NCI-H748 (cell line): ENCODE measurements around the gene LPIN2.
"Not testable (repeated sequence)": the region's sequence is repeated elsewhere in the genome, so short reads cannot be mapped to it uniquely, and the experiment has no call there.

Source experiments
- DNase-seq: peaks from one replicate; lab custom pipeline; 2025; ENCODE audit not compliant: unreplicated experiment; lab: John Stamatoyannopoulos, UW

LPIN2 gene

GRCh38 chr18:3012136-3013023 lies 564 bp downstream of the LPIN2 start:
- DNase-seq: peak; percentile 79

DNA sequence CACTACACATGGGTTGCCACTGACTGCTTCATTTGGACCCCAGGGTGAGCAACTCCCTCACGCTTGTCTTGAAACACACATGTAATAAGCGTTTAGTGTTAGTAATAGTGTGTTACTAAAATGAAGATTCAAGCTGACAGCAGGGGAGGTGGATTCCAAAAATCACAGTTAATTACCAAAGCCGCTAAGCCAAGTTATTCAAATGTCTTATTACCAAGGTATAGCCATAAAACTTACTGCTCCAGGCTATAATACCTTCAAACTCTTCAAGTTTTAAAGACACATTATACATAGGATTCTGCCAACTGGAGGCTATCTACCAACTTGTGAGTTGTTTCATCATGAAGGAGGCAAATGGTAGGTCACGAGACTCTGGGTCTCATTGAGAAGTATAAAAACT lies 2.9 kb downstream of the LPIN2 start:
- no peak for DNase-seq

- DNase-seq: no peak
Observed at GRCh38 chr18:3008541-3008940, 4.4 kb downstream of the LPIN2 start.

DNA sequence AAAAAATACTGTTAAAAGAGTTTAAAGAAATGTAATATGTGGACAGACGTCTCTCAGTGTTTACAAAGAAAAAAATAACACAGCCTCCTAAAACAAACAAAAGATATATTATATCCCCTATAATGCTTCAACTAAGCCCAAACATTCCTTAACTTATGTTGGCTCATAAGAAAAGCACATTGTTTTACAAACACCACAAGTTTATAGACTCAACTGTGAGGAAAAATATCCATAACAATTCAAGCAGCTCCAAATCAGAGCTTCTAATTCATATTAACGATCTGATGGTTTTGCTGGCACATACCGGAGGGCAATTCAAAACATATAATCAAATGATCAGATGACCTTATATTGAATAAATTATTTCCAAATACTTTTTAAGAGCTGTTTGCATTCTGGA lies 5.5 kb downstream of the LPIN2 start:
- DNase-seq: no peak

- DNase-seq: no peak
Observed at GRCh38 chr18:3005462-3005861, 7.5 kb downstream of the LPIN2 start.

DNA sequence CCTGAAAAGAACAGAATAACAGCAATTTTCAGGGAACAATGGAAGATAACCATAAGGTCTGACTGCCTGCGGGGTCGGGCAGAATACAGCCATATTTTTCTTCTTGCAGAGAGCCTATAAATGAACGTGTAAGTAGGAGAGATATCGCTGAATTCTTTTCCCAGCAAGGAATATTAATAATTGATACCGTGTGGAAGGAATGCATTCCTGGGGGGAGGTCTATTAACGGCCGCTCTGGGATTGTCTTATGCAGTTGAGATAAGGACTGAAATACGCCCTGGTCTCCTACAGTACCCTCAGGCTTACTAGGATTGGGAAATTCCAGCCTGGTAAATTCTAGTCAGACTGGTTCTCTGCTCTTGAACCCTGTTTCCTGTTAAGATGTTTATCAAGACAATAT lies 9.2 kb downstream of the LPIN2 start:
- not testable (repeated sequence) for DNase-seq

DNA sequence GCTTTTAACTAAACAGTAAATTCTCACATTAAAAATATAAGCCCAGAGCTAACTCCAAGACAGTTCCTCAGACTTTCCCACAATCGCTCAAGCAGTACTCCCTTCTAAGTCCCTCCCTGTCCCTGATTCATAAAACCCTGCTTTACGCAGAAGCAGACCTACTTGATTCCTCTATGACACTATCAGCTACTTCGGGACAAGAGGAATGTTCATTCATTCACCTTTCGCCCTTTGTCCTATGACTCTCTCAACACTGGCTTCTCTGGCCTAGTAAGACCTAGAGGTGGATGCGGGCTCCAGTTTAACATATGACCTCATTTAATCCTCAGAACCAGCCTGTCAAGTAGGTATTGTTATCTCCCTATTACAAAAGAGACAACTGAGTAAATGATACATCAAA lies 10.2 kb downstream of the LPIN2 start:
- no peak for DNase-seq

DNA sequence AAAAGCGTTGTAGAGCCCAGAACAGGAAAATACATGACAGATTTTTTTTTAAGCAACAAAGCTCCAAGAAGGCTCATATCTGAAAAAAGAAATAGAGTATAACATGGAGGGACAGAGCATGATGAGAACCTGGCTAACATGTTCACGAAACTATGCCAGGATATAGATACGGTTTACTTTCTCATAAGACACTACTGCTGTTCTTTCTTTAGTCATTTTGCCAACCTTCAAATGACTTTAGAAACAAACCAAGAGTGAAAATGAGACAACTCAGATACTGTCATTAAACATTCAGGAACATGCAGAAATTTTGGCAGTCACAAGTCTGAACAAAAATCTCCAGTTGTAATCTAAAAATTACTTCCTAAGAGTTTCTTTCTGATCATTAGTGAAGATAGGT lies 14.3 kb downstream of the LPIN2 start:
- DNase-seq: no peak

DNA sequence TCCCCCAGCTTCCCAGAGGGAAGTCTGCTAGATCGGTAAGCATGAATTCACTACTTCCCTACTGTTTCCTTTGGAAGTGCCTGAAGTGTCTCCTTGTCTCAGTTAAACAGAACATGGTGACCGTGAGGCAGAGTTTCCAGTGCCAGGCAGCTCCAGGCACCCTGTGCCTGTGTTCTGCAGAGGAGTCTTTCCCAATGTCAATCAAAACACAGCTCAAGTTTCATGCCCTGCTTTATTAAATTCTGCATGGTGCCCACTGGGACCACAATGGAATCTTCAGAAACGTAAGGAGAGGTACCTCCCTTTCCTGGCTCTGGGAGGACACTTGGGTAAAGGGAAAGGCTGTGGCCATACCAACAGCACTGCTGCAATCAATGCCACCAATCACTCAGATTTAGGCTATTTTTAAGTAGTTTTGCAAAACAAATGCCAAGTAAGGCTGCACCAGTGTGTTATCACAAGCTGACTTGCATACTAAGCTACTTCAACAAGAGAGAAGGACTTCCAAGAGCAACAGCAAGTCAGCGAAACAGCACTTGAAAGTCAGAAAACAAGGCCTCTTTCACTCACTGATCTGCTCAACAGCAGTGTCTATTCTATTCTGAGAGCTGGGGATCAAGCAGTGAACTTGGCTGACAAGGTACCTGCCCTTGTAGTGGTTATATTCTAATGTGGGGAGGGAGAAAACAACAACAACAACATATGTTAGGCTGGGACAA lies 14.9 kb downstream of the LPIN2 start:
- no peak for DNase-seq

- DNase-seq: no peak
Observed at GRCh38 chr18:2997429-2997828, 15.5 kb downstream of the LPIN2 start.

- no peak for DNase-seq
Observed at GRCh38 chr18:2994603-2995432, 18.1 kb downstream of the LPIN2 start.

DNA sequence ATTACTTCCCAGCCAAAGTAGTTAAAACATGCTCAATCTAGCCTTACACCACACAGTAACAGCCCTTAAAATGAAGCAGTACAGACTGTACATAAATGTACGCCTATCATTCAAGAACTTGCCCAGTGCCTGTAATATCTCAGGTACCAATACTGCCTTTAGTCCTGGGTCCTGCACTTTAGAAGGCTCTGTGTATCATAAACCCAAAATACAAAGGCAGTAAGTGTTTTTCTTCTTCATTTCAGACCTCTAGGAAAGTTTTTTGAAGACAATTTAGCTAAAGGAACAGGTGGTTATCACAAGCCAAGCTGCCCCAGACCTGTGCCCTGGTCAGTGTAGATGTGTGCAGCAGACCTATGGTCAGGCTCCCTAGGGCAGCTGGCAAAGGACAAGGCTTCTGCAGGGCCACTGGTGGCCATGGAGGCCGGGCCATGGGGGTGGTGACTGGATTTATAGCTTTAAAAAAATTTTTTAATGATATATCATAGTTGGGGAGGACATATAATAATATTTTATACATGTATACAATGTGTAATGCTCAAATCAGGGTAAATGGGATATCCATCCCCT lies 18.8 kb downstream of the LPIN2 start:
- no peak for DNase-seq

DNA sequence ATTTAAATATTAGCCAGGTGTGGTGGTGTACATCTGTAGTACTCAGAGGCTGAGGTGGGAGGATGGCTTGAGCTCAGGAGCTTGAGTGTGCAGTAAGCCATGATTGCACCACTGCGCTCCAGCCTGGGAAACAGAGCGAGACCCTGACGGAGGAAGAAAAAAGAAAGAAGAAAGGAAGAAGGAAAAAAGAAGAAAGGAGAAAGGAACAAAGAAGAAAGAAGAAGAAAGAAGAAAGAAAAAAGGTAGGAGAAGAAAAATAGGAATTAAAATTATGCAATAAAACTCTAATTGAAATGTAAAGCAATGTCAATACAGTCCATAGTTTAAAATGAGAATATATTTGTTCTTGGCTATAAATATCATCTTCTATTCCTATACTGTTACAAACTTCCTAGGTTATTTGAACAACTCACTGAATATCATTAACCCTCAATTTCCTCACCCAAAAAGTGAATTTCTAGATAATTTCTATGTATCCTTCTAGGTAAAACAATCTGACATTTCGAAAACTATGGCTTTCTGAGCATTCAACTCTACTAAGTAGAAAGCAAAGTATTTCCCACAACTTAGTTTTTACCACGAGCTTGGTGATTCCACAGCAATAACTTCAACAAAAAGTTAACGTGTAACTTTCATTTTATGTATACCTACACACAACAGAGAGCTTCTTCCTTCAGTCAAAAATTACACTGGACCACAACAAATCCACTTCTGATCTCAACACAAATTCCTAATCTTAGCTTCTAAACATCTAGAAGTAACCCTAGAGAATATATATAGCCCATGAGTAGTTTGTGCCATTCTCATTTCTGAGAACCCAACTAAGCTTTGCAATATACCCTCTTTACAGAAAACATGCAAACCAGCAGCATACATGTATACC lies 19.7 kb downstream of the LPIN2 start:
- DNase-seq: no peak

DNA sequence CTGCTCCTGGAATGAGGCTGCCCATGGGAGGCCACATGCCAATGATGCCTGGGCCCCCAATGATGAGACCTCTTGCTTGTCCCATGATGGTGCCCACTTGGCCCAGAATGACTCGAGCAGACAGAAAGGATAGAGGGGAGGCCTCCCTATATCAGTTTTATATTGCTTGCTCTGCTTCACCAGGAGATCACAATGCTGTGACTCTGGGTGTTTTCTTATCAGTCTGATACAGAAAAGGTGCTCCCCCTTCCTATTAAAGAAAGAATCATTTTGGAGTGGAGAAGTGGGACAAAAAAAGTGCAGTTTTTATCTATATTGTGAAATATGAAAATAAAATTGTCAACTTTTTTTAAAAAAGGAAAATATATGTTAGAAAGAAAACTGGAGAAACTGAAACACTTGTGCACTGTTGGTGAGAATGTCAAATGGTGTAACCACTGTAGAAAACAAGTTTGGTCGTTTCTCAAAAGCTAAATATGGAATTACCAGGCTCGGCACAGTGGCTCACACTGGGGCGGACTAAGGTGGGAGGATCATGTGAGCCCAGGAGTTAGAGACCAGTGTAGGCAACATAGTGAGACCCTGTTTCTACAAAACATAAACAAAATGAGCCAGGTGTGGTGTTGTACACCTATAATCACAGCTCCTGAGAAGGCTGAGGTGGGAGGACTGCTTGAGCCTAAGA lies 21.8 kb downstream of the LPIN2 start:
- DNase-seq: no peak

DNA sequence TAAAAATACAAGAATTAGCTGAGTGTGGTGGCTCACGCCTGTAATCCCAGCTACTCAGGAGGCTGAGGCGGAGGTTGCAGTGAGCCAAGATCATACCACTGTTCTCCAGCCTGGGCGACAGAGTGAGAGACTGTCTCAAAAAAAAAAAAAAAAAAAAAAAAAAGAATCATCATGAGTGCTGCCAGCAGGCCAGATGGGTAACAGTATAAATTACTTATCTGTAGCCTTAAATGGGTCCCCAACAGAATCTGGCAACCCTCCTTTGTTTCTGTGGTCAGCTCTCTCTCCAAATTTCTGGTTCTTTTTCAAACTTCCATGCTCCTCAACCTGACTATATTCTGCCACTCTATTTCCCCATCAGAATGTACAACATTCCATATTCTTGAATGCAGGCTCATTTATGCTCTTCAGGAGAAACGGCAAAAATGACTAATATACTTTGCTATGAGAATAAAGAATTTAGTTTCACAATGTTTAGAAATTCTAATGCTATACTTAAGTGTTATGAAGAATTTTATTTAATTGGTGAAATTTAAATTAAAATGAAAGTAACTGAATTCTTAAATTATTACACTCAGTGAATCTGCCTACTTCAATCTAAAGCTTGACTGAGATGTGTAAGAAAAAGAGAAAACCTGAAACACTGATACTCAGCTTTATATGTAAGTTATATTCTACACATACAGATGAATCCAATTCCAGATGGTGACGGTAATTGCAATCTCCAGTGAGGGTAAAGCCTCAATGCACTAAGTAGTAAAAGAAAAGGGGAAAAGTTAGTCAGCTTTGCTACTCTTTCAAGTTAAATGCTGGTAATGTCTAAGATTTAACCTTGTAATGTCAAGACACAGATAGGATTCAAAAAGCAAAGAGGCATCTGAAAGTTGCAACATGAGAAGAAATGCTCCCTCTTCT lies 24.8 kb downstream of the LPIN2 start:
- no peak for DNase-seq

GRCh38 chr18:2986150-2986865 lies 26.6 kb downstream of the LPIN2 start:
- DNase-seq: no peak

DNA sequence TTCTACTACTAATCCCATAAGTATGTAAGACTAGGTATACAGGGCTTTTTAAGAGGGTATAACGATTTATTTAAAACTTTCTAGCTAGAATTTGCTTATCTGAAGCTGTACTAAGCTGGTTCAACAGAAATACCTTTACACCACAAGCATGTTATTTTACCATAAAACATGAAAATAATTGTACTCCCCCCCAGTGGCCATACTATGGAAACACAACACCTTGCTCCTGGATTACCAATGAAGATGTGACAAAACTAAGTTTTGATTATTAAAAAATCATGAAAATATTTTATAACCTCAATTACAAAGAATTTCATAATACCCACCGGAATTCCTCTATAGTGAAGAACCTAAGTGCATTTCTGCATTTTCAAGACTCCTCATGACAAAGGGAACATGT lies 27.3 kb downstream of the LPIN2 start:
- peak; percentile 7 for DNase-seq

GRCh38 chr18:2984703-2985261 lies 28.2 kb downstream of the LPIN2 start:
- DNase-seq: no peak
